ENCODE measurements around the gene PTPN5. TPM values are rescaled to one million over a fixed set of nuclear protein-coding genes. Genes with fewer than 3 reads are reported as not detected.
"Not testable (repeated sequence)": the region's sequence is repeated elsewhere in the genome, so short reads cannot be mapped to it uniquely, and the experiment has no call there.

PTPN5 gene
- total RNA-seq, 1 donor from 2014 or later, result 27.5 TPM

GRCh38 chr11:18709414-18709813, 82.2 kb downstream of the PTPN5 start:
- no peak for DNase-seq

DNA sequence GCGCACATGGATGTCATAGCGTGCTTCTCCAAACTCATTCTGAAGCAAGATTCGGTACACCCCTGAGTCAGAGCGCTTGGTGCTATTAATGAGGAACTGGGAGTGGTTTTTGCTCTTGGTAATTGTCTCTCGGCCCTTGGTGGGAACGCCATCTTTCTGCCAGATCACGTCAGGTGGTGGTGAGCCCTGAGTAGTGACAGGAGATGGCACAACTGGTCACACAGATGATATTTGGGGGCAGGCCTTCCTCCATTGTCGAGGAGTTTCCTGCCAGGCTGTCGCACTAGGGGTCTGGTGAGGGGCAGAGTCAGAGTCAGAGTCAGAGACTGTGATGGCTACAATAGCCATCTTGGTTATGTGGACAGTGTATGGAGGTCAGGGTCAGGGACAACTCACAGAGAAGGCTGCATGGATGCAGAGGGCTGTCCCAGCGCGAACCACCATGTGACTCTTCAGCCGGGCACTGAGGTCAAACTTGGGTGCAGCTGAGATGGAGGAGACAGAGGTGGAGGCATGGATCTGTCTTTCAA, 83.7 kb downstream of the PTPN5 start:
- no peak for DNase-seq

GRCh38 chr11:18706330-18707243, 85.0 kb downstream of the PTPN5 start:
- DNase-seq, result peak; percentile 43

DNA sequence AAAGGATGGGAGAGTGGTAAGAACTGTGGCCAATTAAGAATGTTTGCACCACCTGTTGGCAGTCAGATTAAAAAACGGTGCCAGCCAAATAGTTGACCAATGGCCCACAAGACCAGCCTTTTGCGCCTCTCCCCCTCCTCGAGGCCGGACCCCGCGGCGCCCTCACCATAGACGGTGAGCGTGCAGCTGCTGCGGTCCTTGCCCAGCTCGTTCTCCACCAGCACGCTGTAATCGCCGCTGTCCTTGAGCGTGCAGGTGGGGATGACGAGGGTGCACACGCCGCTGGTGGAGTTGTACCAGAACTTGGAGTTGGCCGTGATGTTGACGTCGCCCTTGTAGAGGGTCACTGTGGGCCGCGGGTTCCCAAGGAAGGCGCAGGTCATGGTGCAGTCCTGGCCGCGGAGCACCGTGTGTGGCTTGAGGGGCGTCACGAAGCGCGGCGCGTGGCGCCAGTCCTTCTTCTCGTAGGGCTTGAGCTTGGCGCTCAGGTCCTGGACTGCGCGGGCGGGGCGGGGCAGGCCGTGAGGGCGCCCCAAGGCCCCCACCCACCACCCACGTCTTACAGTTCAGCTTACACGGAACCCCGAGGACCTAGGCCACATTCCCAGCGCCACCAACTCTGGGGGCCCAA, 85.8 kb downstream of the PTPN5 start:
- DNase-seq, result no peak

DNA sequence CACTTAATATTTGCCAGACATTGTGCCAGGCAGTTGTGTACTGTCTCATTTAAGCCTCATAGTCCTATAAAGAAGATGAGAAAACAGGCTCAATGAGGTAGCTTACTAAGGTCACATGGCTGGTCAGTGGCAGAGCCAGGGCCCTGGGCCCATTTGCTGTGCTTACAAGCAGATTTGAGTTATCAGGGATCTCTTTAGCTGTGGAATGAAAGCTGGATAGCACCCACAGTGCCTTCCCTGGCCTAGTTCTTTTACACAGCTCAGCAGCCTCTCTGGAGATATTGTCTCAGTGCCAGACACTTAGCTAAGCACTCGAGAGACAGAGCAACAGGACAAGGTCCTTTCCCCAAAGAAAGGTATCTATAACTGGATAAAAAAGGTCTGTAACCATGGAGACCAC, 86.9 kb downstream of the PTPN5 start:
- DNase-seq, result peak; percentile 11

- DNase-seq, result no peak
Measured at GRCh38 chr11:18704045-18704645, 87.5 kb downstream of the PTPN5 start.

DNA sequence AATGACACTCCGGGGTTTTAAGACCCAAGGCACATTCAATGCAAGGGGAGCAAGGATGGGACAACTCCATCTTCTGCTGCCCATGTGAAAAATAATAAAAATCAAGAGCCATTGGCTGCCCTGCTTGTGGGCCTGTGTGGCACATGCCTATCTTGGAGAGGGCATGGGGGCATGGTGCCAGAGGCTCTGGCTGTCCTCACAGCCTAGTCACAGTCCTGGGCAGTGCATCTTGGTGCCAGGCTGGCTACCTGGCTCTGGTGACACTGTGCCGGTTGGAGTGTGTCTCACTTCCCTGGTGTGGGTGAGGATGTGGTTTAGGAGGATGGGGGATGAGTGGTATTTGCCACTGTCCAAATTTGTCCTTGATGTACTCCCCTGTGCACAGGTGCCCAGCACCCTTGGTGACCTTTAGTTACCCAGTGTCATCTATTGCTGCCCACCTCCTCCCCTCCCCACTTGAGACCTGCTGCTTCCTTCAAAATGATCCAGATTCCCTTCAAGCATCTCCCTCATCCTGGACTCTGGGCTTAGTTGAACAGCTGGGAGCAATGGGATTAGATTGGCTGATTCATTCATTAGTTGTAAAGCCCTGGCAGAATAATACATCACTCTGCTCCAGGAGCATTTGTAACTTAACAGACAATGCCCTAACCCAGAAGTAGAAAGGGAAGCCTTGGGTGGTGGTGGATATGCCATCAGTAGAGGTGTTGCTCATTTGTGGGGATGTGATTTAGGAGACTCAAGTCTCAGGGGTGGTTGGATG, 88.4 kb downstream of the PTPN5 start:
- DNase-seq, result no peak

GRCh38 chr11:18701614-18702216, 89.9 kb downstream of the PTPN5 start:
- no peak for DNase-seq

- no peak for DNase-seq
Measured at GRCh38 chr11:18700872-18701271, 90.7 kb downstream of the PTPN5 start.

DNA sequence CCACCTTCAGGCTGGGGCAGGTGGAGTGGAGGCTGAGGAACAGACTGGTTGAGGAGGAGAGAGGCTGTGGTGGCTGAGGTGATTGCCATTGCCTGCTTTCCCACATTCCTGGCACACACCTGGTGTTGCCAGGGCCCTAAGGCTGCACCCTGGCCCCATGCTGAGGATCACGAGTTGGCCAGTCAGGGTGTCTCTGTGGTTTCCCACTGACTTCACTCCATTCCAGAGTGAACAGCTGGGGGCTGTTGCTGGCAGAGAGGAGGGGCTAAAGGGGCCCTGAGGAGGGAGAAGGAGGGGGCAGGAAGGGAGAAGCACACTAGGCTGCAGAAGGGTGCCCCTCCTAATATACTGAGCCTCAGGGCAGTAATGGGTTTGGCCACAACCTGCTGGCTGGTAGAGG, 91.2 kb downstream of the PTPN5 start:
- DNase-seq, result no peak

GRCh38 chr11:18699848-18700261, 91.7 kb downstream of the PTPN5 start:
- DNase-seq, result no peak

DNA sequence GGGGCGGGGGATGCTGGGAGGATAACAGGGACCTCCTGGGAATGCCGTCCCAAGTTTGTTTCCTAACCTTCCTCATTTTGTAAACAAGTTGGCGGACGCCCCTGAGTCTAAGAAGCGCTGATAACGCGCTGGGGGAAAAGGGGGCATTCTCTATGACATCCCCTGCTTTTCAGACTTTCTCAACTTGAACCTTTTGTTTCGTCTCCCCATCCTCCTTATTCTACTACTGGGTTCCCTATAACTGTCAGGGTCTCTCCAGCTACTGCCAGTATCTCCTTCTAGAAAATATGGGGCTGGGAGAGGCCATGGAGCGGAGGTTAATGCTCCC, 92.4 kb downstream of the PTPN5 start:
- no peak for DNase-seq

GRCh38 chr11:18698341-18699268, 93.0 kb downstream of the PTPN5 start, which contains the start of gene TMEM86A:
TSS of gene TMEM86A (plus strand) at chr11:18698779. CDS start at chr11:18698887, 108 bp downstream.
- DNase-seq, result peak; percentile 90

GRCh38 chr11:18697576-18697975, 94.0 kb downstream of the PTPN5 start:
- no peak for DNase-seq

DNA sequence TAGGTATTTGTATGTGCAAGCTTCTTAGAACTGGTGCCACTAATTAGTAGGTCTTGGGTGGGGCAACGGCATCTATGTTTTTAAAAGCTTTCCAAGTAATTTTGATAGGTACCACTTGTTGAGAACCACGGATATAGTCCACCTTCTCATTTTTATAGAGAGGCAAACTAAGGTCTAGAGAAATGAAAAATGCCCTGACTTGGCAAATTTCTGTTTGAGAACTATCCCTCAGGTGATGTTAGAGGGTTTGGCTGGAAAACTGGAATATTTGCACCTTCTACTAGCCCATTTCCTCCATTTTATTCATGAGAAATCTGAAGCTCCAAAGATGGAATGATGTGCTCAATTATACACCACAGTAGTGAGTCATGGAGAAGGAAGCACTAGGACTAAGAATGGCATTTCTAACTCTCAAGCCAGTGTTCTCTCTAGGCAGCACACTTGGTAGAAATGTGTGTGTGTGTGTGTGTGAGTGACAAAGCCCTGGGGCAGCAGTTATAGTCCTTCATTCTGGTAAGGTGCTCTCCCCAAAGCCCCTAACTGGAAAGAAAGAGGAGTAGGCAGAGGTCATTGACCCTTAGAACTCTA, 94.9 kb downstream of the PTPN5 start:
- DNase-seq, result no peak

DNA sequence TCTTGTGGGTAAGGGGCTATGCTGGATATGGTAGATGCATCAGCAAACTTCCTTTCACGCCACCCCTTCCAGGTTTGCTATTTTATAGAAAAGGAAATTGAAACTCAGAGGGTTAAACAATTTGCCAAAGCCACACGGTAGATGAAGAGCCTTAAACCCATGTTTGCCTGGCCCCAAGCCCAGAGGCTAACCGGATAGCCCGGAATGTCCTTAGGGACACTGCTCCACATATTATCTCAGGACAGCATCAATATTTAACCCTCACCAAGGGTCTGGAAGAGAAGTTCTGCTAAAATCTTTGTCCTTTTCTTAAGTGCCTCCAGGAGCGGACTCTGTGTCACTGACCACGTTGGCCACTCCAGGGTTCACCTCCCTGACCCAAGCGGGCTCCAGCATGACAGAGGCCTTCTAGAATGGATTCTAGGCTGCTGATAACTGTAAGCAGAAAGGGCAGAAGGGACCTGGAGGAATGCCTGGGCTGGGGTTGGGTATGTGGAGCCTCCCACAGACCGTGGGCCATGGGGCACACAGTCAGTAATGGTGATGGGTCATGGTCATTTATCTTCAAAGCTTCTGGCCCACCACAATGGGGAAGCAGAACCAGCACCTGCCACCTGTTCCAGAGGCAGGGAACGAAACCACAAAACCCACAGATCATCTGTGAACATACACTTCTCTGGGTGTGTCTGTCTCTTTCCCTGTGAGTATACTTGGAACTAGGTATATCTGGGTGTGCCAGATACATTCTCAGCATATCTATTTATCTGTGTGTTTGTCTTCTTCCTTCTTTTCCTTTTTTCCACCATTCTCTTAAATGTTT, 98.4 kb downstream of the PTPN5 start:
- DNase-seq, result no peak

GRCh38 chr11:18691467-18692140, 100.0 kb downstream of the PTPN5 start:
- not testable (repeated sequence) for DNase-seq

- DNase-seq, result no peak
Measured at GRCh38 chr11:18684267-18684666, 107.3 kb downstream of the PTPN5 start.

DNA sequence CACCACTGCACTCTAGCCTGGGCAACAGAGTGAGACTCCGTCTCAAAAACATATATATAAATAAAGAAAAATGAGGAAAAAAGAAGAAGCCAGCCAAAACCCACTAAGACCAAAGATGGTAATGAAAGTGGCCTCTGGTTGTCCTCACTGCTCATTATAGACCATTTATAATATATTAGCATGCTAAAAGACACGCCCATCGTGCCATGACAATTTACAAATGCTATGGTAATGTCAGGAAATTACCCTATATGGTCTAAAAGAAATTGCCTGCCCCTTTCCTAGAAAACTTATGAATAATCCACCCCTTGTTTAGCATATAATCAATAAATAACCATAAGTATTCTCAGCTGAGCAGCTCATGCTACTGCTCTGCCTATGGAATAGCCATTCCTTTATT, 109.1 kb downstream of the PTPN5 start:
- DNase-seq, result no peak

Data from occipital lobe (tissue), 2 donors.